K562 (cell line): ENCODE data around the gene NLGN3. TPM values are rescaled to one million over a fixed set of nuclear protein-coding genes. Genes with fewer than 3 reads are reported as not detected.

Experiments
- ARNT ChIP-seq, 2 experiments: fragments of 450-650 bp; IDR thresholded peaks; 2 replicates each; pipeline ENCODE4 v1.6.1; 2016; ENCODE audit warnings: mild to moderate bottlenecking in 1 of 2
- CBX8 ChIP-seq: fragments of 200-600 bp; sonication (generic); IDR thresholded peaks from 2 replicates; pipeline ENCODE4 v1.6.1; 2012; ENCODE audit warnings: borderline replicate concordance, mixed run types, low read depth, mild to moderate bottlenecking, moderate library complexity, mixed read lengths, low read length, control low read depth, inconsistent platforms; ENCODE audit not compliant: poor library complexity, severe bottlenecking; ENCODE audit errors: extremely low read depth
- HNRNPH1 ChIP-seq: fragments of 200-400 bp; formaldehyde crosslinking; optimal IDR thresholded peaks from 2 replicates; pipeline ENCODE3; 2017; ENCODE audit warnings: low read depth, mild to moderate bottlenecking, low read length, moderate library complexity
- NCOA2 ChIP-seq, 2 experiments: fragments of 450-650 bp; IDR thresholded peaks; 2 replicates each; pipeline ENCODE4 v1.6.1; 2018; ENCODE audit warnings: mild to moderate bottlenecking in 2 of 2, moderate library complexity in 1 of 2; ENCODE audit not compliant: partially characterized antibody in 2 of 2
- NR2F6 ChIP-seq: fragments of 450-650 bp; formaldehyde crosslinking; IDR thresholded peaks from 2 replicates; pipeline ENCODE4 v1.4.0; 2020; ENCODE audit warnings: mild to moderate bottlenecking
- PHF8 ChIP-seq: fragments of 200-600 bp; sonication (generic); IDR thresholded peaks from 2 replicates; pipeline ENCODE4 v1.6.1; 2012; ENCODE audit warnings: mixed run types, mild to moderate bottlenecking, inconsistent platforms, low read length, moderate library complexity, borderline replicate concordance
- RB1 ChIP-seq: fragments of 450-650 bp; IDR thresholded peaks from 2 replicates; pipeline ENCODE4 v1.6.1; 2017; ENCODE audit warnings: low read depth, mild to moderate bottlenecking
- RBM34 ChIP-seq: fragments of 200-400 bp; formaldehyde crosslinking; IDR thresholded peaks from 2 replicates; pipeline ENCODE4 v1.6.1; 2018; ENCODE audit warnings: low read length, borderline replicate concordance; ENCODE audit not compliant: insufficient read depth
- SMARCE1 ChIP-seq: fragments of 450-650 bp; IDR thresholded peaks from 2 replicates; pipeline ENCODE4 v1.7.1; 2016; ENCODE audit warnings: mild to moderate bottlenecking
- YBX1 ChIP-seq: fragments of 450-650 bp; IDR thresholded peaks from 2 replicates; pipeline ENCODE4 v1.7.1; 2016; ENCODE audit warnings: mild to moderate bottlenecking
- ZBTB7A ChIP-seq: IDR thresholded peaks from 2 replicates; pipeline ENCODE4 v1.6.1; 2011; ENCODE audit warnings: low read depth, mild to moderate bottlenecking, low read length, moderate library complexity, borderline replicate concordance; ENCODE audit not compliant: control insufficient read depth
- ZNF282 ChIP-seq: sonication (generic); formaldehyde crosslinking; IDR thresholded peaks from 2 replicates; pipeline ENCODE4 v1.8.1; 2023; ENCODE audit warnings: missing genetic modification reagents
- polyA plus RNA-seq, 8 experiments: library from polyadenylated mRNA; depleted of rRNA in 4 of 8; stranded (reverse) in 5 of 8; unstranded in 3 of 8; fragments of >200 nt; fragmentation: Nextera tagmentation in 2 of 8; fragmentation: Illumina TruSeq in 1 of 8; extraction: Ambion mirVana in 2 of 8; extraction: Trizol in 1 of 8; gene quantifications; 2 replicates each; pipeline versions ENCODE4 v1.2.1 to v1.2.3, GENCODE V29; 2011 to 2014; ENCODE audit warnings: inconsistent platforms in 1 of 8, missing spikeins in 1 of 8
- total RNA-seq, 7 experiments: library from RNA; depleted of rRNA in 6 of 7; stranded (reverse); fragments of >200 nt in 6 of 7; fragmentation: Illumina TruSeq in 2 of 7; extraction: Trizol in 2 of 7; gene quantifications; 2 replicates each; pipeline versions ENCODE4 v1.2.1 to v1.2.3, GENCODE V29; 2011 to 2021; ENCODE audit warnings: low replicate concordance in 1 of 7
- TF ChIP-seq, protein P1 (sequence below), 2 experiments: fragments of 450-650 bp; formaldehyde crosslinking in 1 of 2; IDR thresholded peaks; 2 replicates each; pipeline versions ENCODE4 v1.4.0 to v1.6.1; 2014 to 2020; ENCODE audit warnings: mild to moderate bottlenecking in 2 of 2, borderline replicate concordance in 1 of 2, low read depth in 1 of 2
- TF ChIP-seq, protein P2 (sequence below), 2 experiments: IDR thresholded peaks; 2 replicates each; pipeline ENCODE4 v1.6.1; 2011; ENCODE audit warnings: borderline replicate concordance in 1 of 2, control low read depth in 1 of 2, low read depth in 1 of 2, low read length in 1 of 2, mild to moderate bottlenecking in 1 of 2, mixed read lengths in 1 of 2, moderate library complexity in 1 of 2; ENCODE audit not compliant: insufficient read depth in 1 of 2, insufficient read length in 1 of 2, poor library complexity in 1 of 2, severe bottlenecking in 1 of 2; ENCODE audit errors: extremely low read depth in 1 of 2
- TF ChIP-seq, protein P3 (sequence below): sonication (generic); formaldehyde crosslinking; IDR thresholded peaks from 2 replicates; pipeline ENCODE4 v1.5.0; 2020; ENCODE audit warnings: missing genetic modification reagents

The NLGN3 gene
- total and polyA plus RNA-seq, 9 of the 15 experiments (the other 6 are each of a cell fraction or from before 2014, with no cell fraction given) = 0.03 to 0.86 (median 0.25) TPM

DNA sequence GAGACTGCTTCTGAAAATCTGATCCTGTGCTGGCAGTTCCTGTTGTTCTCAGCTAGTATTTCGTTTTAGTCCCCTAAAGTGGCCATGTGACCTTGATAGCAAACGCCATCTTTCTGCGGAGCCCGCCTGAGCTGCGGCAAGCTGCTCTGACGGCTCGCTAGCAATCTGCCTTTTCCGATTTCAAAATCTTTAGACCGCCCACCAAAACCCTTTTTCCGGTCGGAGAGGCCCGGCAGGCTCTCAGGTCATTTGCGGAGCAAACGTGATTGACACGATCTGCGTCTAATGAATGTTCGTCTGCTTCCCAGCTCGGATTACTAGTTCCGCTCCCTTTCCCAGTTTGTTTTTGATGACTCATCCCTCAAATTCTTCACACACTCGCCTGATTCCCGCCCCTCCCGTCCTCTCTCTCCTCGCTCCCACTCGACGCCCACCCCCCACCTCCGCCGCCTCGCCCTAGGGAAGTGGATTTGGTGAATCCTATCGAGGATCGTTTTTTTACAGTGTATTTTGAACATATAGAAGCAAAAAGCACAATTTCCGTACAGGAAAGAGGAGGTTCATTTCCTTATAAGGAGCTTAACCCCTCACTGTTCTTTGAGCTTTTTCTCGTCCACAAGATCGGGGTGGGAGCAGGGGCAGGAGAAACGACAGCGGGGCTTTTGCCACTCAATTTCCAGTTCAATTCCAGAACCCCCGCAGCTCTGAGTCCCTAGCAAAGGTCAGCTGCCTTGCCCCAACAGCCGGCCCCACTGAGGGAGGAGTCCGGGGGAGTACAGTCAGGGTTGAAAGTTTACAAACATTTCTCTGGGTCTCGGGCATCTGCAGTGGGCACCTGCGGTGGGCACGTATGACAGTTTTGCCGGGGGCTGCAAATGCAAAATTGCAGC lies 37.5 kb downstream of the NLGN3 start (continued):
- TF ChIP-seq, protein P1, sequence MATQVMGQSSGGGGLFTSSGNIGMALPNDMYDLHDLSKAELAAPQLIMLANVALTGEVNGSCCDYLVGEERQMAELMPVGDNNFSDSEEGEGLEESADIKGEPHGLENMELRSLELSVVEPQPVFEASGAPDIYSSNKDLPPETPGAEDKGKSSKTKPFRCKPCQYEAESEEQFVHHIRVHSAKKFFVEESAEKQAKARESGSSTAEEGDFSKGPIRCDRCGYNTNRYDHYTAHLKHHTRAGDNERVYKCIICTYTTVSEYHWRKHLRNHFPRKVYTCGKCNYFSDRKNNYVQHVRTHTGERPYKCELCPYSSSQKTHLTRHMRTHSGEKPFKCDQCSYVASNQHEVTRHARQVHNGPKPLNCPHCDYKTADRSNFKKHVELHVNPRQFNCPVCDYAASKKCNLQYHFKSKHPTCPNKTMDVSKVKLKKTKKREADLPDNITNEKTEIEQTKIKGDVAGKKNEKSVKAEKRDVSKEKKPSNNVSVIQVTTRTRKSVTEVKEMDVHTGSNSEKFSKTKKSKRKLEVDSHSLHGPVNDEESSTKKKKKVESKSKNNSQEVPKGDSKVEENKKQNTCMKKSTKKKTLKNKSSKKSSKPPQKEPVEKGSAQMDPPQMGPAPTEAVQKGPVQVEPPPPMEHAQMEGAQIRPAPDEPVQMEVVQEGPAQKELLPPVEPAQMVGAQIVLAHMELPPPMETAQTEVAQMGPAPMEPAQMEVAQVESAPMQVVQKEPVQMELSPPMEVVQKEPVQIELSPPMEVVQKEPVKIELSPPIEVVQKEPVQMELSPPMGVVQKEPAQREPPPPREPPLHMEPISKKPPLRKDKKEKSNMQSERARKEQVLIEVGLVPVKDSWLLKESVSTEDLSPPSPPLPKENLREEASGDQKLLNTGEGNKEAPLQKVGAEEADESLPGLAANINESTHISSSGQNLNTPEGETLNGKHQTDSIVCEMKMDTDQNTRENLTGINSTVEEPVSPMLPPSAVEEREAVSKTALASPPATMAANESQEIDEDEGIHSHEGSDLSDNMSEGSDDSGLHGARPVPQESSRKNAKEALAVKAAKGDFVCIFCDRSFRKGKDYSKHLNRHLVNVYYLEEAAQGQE (IDR thresholded peaks at IDR 0.05; ENCODE audit: borderline replicate concordance) = peak; percentile 19; the same call in 1 of the 2 replicates
- TF ChIP-seq, protein P1 (CRISPR knock-in tag; IDR thresholded peaks at IDR 0.05; ENCODE audit: low read depth) = no peak
- TF ChIP-seq SMARCE1 (peak; percentile 47; the same call in 1 of the 2 replicates), NCOA2 (IDR thresholded peaks at IDR 0.05; ENCODE audit: partially characterized antibody in 2 of 2) (no peak), CBX8 (no peak), YBX1 (no peak), NR2F6 (CRISPR knock-in tag) (no peak), ARNT (IDR thresholded peaks at IDR 0.05) (0 out of 4 replicates have a peak, but pooled peaks of 1 of the 2 experiments have one; percentile 19), RBM34 (no peak), HNRNPH1 (no peak), ZBTB7A (peak; percentile 8; the same call in 1 of the 2 replicates), ZNF282 (no peak), RB1 (no peak), PHF8 (peak; percentile 48; the same call in 1 of the 2 replicates)
- TF ChIP-seq, protein P2, sequence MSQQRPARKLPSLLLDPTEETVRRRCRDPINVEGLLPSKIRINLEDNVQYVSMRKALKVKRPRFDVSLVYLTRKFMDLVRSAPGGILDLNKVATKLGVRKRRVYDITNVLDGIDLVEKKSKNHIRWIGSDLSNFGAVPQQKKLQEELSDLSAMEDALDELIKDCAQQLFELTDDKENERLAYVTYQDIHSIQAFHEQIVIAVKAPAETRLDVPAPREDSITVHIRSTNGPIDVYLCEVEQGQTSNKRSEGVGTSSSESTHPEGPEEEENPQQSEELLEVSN (IDR thresholded peaks at IDR 0.05; ENCODE audit: borderline replicate concordance in 1 of 2, extremely low read depth in 1 of 2, insufficient read depth in 1 of 2, insufficient read length in 1 of 2, low read depth in 1 of 2, low read length in 1 of 2, poor library complexity in 1 of 2, severe bottlenecking in 1 of 2) = peak; percentile 94 to 96
- TF ChIP-seq, protein P3, sequence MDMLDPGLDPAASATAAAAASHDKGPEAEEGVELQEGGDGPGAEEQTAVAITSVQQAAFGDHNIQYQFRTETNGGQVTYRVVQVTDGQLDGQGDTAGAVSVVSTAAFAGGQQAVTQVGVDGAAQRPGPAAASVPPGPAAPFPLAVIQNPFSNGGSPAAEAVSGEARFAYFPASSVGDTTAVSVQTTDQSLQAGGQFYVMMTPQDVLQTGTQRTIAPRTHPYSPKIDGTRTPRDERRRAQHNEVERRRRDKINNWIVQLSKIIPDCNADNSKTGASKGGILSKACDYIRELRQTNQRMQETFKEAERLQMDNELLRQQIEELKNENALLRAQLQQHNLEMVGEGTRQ = peak; percentile 81
